Activated CD8-positive, alpha-beta T cell treated with anti-CD3 and anti-CD28 coated beads for 36 hours (primary cell): ENCODE measurements around the gene CAMTA1. TPM values are rescaled to one million over a fixed set of nuclear protein-coding genes. Genes with fewer than 3 reads are reported as not detected.

Experiments
- ATAC-seq: fragments of 200-7000 bp; cut with Tn5 transposase; one replicate; pipeline ENCODE4 v1.10.0; 2021; ENCODE audit warnings: mild to moderate bottlenecking, moderate library complexity
- CTCF ChIA-PET: fragments of 350-600 bp; sonication (Branson Sonifier 250); formaldehyde crosslinking; loops from one replicate; lab custom pipeline; 2021; ENCODE audit warnings: antibody characterized with exemption; lab: Charles Lee
- POLR2A ChIA-PET: fragments of 350-600 bp; sonication (Branson Sonifier 250); formaldehyde crosslinking; loops from one replicate; lab custom pipeline; 2021; ENCODE audit warnings: antibody characterized with exemption; lab: Charles Lee
- DNase-seq: peaks from one replicate; pipeline ENCODE4 v3.0.0-alpha.2; 2020
- H3K27ac Mint-ChIP-seq: one replicate; pipeline ENCODE4 v1.8.0; 2021; ENCODE audit warnings: mild to moderate bottlenecking, mixed read lengths
- H3K27me3 Mint-ChIP-seq: one replicate; pipeline ENCODE4 v1.8.0; 2021; ENCODE audit warnings: mixed read lengths
- H3K36me3 Mint-ChIP-seq: one replicate; pipeline ENCODE4 v1.8.0; 2021; ENCODE audit warnings: low read depth, mixed read lengths
- H3K4me1 Mint-ChIP-seq: one replicate; pipeline ENCODE4 v1.8.0; 2021; ENCODE audit warnings: low read depth, mixed read lengths
- H3K4me3 Mint-ChIP-seq: one replicate; pipeline ENCODE4 v1.8.0; 2021; ENCODE audit warnings: mild to moderate bottlenecking, moderate library complexity, mixed read lengths
- H3K9me3 Mint-ChIP-seq: one replicate; pipeline ENCODE4 v1.8.0; 2021; ENCODE audit warnings: mixed read lengths
- intact Hi-C: fragments of 100-400 bp; cut with micrococcal nuclease; formaldehyde crosslinking; loops from one replicate; pipeline ENCODE4 v1.10.0; 2022
- total RNA-seq, 2 experiments: library from RNA; stranded (reverse); gene quantifications; one replicate each; pipeline ENCODE4 v1.2.3, GENCODE V29; 2021
- TF ChIP-seq, protein P1 (sequence below): fragments of 200-600 bp; IDR thresholded peaks from one replicate; pipeline ENCODE4 v1.8.0; 2022; ENCODE audit warnings: antibody characterized with exemption, mild to moderate bottlenecking

The CAMTA1 gene
- total RNA-seq, 2 experiments from 2014 or later, result 67.7 to 70.9 TPM

DNA sequence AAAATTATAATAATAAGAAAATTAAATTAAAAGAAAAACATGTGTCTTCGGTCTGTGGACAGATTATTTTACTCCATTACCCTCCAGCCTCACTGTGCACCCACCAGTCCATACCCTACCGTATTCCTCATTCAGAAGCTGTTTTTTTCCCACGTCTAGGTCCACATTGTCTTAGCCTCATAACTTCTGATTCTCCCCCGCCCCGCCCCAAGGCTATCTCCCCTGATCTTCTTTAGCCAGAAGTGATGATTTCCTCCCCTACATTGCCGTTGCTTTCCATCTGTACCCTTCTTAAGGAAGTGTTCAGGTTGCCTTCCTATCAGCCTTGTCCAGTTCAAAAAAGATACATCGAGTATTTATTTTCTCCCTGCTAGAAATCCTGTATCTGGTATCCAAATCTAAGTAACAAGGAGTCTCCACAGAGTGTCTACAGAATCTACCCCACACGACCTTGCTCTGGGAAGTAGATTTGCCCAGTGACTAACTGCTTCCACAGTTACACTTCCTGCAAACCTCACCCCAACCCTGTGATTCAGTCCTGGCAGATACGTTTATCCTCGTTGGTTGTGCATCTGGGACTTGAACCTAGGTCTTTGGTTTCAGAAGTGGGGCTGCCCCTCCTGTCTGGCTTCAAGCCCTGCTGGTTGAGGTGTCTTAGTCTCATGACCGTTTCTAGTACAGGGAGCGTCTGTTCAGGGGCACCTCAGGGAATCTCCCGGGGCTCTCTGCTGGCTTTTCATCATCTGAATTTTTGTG lies 470.2 kb downstream of the CAMTA1 start:
- ChIA-PET CTCF (no interaction called here), POLR2A (no interaction called here)
- no peak overlapping the region for H3K4me3 Mint-ChIP-seq
- H3K9me3 Mint-ChIP-seq, result no peaks in the 10 kb centered on the region
- intact Hi-C loops, result no loop called here
- peaks cover 6% of the 10 kb centered on the region for H3K27me3 Mint-ChIP-seq
- H3K36me3 Mint-ChIP-seq, result no peaks in the 10 kb centered on the region
- TF ChIP-seq, protein P1, sequence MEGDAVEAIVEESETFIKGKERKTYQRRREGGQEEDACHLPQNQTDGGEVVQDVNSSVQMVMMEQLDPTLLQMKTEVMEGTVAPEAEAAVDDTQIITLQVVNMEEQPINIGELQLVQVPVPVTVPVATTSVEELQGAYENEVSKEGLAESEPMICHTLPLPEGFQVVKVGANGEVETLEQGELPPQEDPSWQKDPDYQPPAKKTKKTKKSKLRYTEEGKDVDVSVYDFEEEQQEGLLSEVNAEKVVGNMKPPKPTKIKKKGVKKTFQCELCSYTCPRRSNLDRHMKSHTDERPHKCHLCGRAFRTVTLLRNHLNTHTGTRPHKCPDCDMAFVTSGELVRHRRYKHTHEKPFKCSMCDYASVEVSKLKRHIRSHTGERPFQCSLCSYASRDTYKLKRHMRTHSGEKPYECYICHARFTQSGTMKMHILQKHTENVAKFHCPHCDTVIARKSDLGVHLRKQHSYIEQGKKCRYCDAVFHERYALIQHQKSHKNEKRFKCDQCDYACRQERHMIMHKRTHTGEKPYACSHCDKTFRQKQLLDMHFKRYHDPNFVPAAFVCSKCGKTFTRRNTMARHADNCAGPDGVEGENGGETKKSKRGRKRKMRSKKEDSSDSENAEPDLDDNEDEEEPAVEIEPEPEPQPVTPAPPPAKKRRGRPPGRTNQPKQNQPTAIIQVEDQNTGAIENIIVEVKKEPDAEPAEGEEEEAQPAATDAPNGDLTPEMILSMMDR, result no peak
- no peak for ATAC-seq
- DNase-seq, result no peak
- no peak overlapping the region for H3K27ac Mint-ChIP-seq
- H3K4me1 Mint-ChIP-seq, result no peaks in the 10 kb centered on the region

DNA sequence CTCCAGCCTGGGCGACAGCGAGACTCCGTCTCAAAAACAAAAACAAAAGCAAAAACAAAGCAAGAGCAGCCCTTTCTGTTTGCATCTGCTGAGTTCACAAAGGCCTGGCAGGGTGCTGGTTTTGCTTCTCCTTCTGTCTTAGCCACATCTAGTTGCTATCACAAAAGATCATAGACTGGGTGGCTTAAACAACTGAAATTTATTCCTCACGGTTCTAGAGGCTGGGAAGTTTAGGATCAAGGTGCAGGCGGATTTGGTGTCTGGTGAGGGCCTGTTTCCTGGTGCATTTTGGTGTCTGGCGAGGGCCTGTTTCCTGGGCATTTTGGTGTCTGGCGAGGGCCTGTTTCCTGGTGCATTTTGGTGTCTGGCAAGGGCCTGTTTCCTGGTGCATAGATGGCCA lies 471.3 kb downstream of the CAMTA1 start:
- DNase-seq (no peak), ATAC-seq (no peak)
- H3K27ac Mint-ChIP-seq, result no peak overlapping the region
- no peaks in the 10 kb centered on the region for H3K9me3 Mint-ChIP-seq
- no peaks in the 10 kb centered on the region for H3K4me1 Mint-ChIP-seq
- H3K4me3 Mint-ChIP-seq, result no peak overlapping the region
- TF ChIP-seq, protein P1, result no peak
- peaks cover 3% of the 10 kb centered on the region for H3K27me3 Mint-ChIP-seq
- intact Hi-C loops, result no loop called here
- ChIA-PET POLR2A (no interaction called here), CTCF (no interaction called here)
- H3K36me3 Mint-ChIP-seq, result no peaks in the 10 kb centered on the region

DNA sequence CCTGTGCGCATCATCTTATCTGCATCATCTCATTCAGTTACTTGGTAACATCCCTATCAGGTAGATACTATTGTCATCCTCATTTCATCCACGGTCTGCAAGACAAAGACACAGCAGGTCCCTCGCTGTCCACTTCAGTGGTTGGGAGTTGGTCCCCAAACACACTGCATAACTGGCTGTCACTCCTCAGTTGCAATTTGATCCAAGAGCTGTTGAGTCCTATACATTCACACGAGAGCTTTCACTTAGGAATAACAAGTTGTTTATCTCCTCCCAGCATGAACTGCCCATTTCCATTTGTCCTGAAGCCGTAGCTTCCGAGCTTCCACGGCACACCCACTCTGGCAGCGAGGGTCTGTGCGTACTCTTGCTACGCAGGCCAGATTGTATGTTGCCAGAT lies 472.0 kb downstream of the CAMTA1 start:
- DNase-seq (no peak), ATAC-seq (no peak)
- H3K4me1 Mint-ChIP-seq, result no peaks in the 10 kb centered on the region
- no peak overlapping the region for H3K27ac Mint-ChIP-seq
- no peaks in the 10 kb centered on the region for H3K9me3 Mint-ChIP-seq
- intact Hi-C loops, result no loop called here
- H3K27me3 Mint-ChIP-seq, result peaks cover 3% of the 10 kb centered on the region
- ChIA-PET POLR2A (no interaction called here), CTCF (no interaction called here)
- TF ChIP-seq, protein P1, result no peak
- no peaks in the 10 kb centered on the region for H3K36me3 Mint-ChIP-seq
- no peak overlapping the region for H3K4me3 Mint-ChIP-seq

DNA sequence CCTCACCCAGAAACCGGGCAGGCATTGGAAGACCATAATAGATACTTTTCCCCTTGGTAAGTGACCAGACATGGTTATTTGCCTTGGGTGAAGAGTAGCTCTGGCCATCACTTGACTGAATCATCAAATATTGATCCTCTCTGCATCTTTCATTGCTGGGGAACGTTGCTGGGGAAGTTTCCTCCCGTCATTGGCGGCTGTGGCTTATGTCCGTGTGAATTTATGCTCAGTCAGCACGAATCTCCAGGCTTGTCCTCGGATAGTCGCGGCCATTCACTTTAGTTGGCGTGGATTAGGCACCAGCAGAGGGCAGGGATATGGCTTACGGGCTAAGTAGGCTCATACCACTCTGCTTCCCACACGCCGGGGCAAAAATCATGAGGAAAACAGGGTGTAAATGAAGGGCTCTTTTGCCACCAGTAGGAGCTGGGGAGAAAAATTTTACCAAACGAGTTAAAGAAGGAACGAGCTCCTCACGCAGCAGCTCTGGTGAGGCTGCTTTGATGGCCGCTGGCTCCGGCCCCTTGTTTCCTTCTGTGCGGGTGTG lies 473.4 kb downstream of the CAMTA1 start:
- CTCF ChIA-PET, result no interaction called here
- TF ChIP-seq, protein P1, result no peak
- peaks cover 9% of the 10 kb centered on the region for H3K27me3 Mint-ChIP-seq
- no peak overlapping the region for H3K4me3 Mint-ChIP-seq
- ATAC-seq, result no peak
- H3K9me3 Mint-ChIP-seq, result no peaks in the 10 kb centered on the region
- no peak overlapping the region for H3K27ac Mint-ChIP-seq
- intact Hi-C loops, result no loop called here
- POLR2A ChIA-PET, result interaction anchor here (0.6 kb wide), 1 partner anchor 41 kb away, joined by 3 read pairs; no protein-coding TSS in a partner anchor
- no peaks in the 10 kb centered on the region for H3K36me3 Mint-ChIP-seq
- DNase-seq, result no peak
- no peaks in the 10 kb centered on the region for H3K4me1 Mint-ChIP-seq

DNA sequence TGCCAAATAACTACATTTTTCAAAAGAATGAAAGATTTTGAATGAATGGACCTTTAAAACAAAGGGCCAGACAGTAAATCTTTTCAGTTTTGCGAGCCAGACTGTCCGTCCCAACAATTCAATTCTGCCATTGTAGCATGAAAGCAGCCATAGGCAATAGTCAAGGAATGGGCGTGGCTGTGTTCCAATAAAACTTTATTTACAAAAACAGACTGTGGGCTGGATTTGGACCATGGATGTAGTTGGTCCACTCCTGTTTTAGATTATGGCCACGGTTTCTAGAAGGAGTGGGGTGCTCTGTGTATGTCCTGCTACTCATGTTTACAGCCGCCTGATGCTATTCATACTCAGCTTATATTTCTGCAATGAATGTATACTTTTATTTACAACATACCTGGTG lies 474.7 kb downstream of the CAMTA1 start:
- Mint-ChIP-seq H3K36me3 (no peaks in the 10 kb centered on the region), H3K4me1 (no peaks in the 10 kb centered on the region), H3K27ac (no peak overlapping the region), H3K9me3 (no peaks in the 10 kb centered on the region), H3K27me3 (peaks cover 9% of the 10 kb centered on the region), H3K4me3 (no peak overlapping the region)
- DNase-seq (no peak), ATAC-seq (no peak)
- CTCF ChIA-PET, result no interaction called here
- POLR2A ChIA-PET, result no interaction called here
- TF ChIP-seq, protein P1, result no peak
- intact Hi-C loops, result no loop called here
